CD4-positive, alpha-beta T cell treated with Interleukin-17A for 1 hour (primary cell): Measurements from ENCODE around the gene TAS2R19.
"Not testable (repeated sequence)": the region's sequence is repeated elsewhere in the genome, so short reads cannot be mapped to it uniquely, and the experiment has no call there.

Source experiments
- DNase-seq: peaks from one replicate; pipeline ENCODE4 v3.0.0-alpha.2; 2020

Gene TAS2R19, protein sequence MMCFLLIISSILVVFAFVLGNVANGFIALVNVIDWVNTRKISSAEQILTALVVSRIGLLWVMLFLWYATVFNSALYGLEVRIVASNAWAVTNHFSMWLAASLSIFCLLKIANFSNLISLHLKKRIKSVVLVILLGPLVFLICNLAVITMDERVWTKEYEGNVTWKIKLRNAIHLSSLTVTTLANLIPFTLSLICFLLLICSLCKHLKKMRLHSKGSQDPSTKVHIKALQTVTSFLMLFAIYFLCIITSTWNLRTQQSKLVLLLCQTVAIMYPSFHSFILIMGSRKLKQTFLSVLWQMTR

DNA sequence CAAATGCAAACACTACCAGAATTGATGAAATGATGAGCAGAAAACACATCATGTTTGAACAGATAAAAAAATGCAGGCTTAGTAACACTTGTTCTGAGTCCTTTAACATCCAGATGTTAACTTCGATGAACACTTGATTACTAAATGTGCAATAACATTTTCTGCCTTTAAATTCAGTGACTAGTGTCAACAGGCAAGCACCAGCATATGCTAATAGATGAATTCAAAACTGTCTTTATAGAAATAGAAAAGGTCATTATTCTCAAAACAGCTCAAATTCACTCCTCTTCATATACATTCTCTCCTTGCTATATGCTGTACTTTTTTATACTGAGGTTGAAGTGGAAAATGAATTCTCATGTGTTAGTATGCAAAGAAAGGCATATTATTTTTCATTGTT lies at the start of gene TAS2R19:
Gene TAS2R19 (minus strand): TSS at position 101 of the 400 bp plus-strand sequence. CDS start 49 bp downstream, at position 52.
- DNase-seq: no peak

DNA sequence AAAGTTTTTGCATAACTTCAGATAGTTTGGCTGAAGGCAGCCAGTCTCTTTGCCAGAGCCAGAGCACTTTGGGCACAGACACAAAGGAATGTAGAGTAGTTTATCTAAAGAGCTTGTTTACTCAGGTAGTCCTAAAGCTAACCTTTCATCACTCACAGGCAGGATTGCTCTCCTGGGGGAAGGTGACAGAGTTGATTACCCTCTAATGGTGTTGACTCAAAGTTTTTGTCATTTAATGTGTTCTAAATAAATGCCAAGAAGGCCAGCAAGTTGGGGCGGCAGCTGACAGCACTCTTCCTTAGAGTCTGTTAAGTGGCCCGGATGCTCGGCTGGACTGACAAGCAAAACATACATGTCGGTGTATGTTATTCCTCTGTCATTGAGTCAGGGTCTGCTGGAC lies 49.0 kb upstream of the TAS2R19 start:
- DNase-seq: no peak

DNA sequence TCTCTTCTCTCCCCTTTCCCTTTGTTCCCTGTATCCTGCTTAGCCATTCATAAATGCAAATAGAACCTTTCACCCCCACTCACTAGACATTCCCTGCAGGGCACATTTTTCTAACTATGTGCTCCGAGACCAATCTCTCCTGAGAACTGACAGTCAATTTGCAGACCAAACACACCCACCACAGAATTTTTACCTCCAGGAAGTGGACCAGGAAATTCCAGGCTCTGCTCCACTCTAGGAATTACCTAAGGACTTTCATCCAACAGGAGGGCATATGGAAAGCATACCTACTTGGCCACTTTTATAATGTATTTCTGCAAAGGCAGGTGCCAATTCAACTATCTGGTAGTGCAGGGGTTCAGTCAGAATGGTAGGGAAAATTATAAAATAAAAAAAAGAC lies 48.6 kb upstream of the TAS2R19 start:
- DNase-seq: no peak

DNA sequence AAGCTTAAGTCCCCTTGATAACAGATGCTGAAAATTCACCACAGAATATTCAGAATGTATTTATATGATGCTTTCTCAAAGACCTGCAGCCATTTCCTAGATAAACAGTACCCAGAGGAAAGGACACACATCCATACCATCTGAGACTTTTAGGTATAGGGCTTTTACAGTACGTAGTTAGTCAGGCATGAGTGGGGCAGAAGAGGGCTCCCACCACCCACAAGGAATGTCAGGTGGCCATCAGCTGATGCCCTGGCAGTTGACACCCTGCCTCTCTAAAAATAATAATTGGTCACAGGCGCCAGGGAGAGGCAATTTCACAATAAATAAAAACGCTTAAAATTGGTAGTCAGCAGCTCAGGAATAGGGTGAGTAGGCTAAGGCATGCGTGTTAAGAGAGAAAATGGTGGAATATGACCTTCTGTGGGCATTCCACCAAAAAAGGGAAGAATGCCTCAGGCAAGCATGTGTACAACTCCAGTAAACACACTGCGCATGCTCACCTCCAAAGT lies 47.5 kb upstream of the TAS2R19 start:
- DNase-seq: no peak

DNA sequence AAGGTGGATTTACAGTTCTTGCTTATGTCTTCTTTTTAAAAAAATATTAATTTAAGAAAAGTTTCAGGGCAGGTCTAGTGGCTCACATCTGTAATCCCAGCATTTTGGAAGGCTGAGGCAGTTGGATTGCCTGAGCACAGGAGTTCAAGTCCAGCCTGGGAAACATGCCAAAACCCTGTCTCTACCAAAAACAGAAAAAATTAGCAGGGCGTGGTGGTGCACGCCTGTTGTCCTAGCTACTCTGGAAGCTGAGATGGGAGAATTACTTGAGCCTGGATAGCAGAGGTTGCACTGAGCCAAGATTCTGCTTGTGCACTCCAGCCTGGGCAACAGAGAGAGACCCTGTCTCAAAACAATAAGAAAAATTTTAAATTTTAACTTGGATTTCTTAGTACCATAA lies 45.1 kb upstream of the TAS2R19 start:
- no peak for DNase-seq

DNA sequence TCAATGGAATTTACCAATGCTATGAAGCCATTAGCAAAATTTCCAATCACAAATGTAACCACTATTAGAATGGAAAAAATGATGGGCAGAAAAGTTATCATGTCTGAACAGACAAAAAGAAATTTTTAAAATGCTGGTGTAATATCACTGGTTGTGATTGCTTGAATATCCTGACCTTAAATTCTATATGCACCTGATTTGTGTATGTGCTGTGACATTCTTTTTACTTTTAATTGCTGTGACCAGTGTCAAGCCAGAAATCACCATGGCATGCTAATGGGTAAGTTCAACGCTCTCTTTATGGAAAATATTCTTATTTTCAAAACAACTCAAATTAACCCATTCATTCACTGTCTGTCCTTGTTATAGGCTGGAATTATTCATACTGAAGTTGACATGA lies 39.8 kb upstream of the TAS2R19 start, which contains the start of gene TAS2R46:
Gene TAS2R46 (minus strand): TSS at position 101 of the 400 bp plus-strand sequence. CDS start 0 bp downstream, at position 101.
- not testable (repeated sequence) for DNase-seq

DNA sequence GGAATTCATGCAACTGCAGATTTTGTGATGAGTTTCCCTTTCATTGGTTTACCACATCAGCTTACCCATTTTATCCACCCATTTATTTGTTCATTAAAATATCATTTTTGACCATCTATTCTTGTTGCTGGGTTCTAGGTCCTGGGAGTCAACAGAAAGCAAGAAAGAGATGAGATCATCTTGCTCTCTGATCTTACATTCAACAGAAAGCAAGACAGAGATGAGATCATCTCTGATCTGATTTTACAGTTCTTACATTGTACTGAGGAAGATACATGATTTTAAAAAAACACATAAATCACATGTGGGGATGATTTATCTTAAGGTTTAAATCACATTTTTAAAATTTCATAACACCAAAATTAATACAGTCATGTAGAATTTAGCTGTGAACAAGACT lies 37.4 kb upstream of the TAS2R19 start:
- DNase-seq: no peak

DNA sequence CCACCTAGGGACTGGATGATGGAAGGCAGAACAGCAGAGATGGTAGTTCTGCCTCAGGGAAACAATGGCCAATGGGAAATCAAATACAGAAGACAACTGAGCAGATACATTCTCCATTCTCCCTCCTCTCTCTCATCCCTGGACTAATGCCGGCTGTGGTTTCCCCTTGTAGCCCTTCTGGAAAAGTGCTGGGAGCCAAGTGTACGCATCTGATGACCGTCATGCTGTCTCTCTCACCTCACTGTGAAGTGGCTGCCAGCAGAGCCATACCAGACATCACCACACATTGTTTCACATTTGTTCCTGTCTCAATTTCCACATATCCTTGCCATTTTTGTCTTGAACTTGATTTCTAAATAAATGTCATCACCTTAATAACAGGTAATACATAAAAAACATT lies 36.6 kb upstream of the TAS2R19 start:
- DNase-seq: no peak

DNA sequence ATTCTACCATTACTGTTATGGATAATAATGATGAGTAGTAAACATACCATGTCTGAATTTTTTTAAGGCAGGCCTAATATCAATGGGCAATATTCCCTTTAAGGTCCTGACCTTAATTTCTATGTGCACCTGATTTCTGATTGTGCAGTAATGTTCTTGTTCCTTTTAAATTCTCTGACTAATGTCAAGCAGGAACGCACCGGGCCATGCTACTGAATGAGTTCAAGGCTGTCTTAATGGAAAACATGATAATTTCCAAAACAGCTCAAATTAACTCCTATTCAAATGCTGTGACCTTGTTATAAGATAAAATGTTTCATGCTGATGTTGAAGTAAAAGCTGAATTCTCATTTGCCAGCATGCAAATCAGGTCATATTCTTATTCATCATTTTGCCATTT lies 32.9 kb upstream of the TAS2R19 start:
- DNase-seq: no peak

DNA sequence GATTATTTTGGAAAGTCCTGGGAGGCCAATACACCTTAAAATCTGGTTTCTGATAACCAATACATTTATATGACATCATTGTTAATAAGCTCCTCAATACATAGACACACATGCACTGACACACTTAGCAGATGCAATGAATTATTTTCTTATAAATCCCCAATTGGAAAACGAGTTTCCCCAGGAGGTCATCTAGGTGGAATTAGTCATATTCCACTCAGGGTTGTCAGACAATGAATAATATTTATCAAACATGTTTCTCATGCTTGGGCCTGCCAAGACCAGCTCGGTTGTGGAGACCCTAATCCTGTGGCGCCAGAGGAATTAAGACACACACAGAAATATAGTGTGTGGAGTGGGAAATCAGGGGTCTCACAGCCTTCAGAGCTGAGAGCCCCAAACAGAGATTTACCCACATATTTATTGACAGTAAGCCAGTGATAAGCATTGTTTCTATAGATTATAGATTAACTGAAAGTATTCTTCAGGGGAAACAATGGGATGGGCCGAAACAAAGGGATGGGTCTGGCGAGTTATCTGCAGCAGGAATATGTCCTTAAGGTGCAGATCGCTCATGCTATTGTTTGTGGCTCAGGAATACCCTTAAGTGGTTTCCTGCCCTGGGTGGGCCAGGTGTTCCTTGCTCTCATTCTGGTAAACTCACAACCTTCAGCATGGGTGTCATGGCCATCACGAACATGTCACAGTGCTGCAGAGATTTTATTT lies 27.5 kb upstream of the TAS2R19 start:
- DNase-seq: not testable (repeated sequence)

DNA sequence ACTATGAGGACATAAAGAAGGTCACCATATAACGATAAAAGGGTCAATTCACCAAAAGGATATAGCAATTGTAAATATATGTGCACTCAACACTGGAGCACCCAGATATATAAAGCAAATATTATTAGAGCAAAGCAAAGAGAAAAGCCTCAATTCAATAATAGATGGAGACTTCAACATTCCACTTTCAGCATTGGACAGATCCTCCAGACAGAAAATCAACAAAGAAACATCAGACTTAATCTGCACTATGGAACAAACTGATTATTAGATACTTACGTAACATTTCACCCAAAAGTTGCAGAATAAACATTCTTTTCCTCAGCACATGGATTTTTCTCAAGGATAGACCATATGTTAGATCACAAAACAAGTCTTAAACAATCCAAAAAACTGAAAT lies 18.9 kb upstream of the TAS2R19 start:
- not testable (repeated sequence) for DNase-seq

DNA sequence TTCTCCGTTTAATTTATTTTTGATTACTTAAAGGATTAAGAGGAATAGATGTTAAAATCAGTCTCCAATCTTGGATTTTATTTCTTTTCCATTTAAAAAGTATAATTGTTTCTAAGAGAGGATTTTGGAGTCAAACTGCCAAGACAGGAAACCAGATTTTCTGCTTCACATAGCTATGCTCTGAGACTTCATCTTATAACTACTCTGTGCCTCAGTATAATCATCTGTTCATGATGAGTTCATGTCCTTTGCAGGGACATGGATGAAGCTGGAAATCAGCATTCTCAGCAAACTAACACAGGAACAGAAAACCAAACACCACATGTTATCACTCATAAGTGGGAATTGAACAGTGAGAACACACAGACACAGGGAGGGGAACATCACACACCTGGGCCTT lies 17.7 kb upstream of the TAS2R19 start:
- no peak for DNase-seq

DNA sequence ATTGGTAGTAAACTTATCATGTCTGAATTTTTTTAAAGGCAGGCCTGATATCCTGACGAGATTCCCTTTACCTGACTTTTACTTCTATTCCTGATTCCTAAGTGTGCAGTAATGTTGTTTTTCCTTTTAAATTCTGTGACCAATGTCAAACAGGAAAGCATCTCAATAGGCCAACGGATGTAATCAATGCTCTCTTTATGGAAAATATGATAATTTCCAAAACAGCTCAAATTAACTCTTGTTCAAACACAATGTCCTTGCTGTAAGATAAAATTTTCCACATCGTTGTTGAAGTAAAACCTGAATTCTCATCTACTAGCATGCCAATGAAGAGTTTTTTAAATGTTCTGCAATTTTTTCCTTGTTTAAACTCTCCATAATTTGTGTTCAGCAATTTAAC lies 16.8 kb upstream of the TAS2R19 start:
- DNase-seq: no peak

DNA sequence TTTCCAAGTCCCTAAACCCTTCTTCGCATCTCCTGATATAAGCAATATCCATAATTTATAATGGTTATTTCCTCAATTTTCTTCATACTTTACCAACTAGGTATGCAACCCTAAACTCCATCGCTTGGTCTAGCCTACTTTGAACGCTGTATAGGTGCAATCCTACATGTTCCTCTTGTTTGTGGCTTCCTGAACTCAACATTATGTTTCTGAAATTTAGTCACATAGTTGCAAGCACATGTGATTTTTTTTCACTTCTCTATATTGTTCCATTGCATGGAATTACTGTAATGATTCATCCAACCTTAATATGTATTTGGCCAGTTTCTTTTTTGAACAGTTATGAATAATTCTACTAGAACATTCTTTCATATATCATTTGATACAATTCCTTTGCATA lies 11.5 kb upstream of the TAS2R19 start:
- not testable (repeated sequence) for DNase-seq

DNA sequence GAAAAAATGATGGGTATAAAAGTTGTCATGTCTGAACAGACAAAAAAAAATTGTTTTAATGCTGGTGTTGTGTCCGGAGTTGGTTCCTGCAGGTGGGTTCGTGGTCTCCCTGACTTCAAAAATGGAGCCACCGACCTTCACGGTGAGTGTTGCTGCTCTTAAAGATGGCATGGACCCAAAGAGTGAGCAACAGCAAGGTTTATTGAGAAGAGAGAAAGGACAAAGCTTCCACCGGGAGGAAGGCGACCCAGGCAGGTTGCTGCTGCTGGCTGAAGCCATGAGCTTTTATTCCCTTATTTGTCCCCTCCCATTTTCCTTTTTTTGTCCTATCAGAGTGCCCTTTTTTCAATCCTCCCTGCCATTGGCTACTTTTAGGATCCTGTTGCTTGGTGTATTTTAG lies 8.9 kb upstream of the TAS2R19 start, which contains the start of gene TAS2R31:
Gene TAS2R31 (minus strand): TSS at position 101 of the 400 bp plus-strand sequence. CDS start 72 bp downstream, at position 29.
- no peak for DNase-seq

DNA sequence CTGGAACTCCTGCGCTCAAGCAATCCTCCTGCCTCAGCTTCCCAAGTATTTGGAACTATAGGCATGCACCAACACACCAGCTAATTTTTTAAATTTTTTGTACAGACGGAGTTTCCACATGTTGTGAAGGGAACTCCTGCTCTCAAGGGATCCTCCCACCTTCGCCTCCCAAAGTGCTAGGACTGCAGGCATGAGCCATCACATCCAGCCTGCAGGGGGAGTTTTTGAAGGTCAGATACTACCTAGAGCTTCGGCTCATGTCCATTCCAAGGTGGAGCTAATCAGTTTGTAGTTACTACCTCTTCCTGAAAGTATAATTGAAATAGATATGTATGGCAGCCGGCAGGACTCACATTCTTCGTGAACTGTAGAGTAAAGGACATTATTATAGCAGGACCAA lies 3.7 kb upstream of the TAS2R19 start:
- DNase-seq: no peak

DNA sequence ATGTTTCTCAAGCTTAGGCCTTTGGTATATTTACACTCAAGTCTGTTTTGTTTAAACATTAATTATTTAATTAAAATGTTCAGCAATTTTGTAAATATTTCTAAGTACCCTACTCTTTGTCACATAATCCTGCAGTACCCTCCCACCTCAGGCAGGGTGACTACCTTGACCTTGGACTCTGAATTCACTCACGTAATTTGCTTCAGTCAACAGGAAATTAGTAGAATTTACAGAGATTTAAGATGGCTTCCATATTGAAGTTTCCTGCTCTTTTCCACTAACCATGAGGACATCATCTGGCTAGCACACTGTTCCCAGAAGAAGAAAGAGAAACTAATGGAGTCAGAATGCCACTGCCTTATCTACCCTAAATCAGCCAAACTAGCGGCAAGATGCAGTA lies 967 bp upstream of the TAS2R19 start:
- DNase-seq: no peak

DNA sequence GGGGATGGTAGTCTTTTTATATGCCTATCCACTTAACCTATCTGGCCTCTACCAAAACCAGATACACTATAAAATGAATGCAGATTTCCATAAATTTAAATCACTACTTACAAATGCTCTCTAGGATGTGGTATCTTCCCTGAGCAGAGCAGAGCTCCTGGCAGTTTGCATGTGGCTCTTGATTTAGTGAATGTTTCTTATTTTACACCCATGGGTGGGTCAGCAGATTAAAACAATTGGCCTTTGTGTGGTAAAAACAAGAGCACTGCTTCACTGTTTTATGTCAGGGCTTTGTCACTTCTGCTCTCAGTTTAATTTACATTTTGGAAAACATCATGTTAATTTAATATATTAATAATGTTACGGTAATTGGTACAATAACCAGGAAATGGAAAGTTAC lies 5.5 kb downstream of the TAS2R19 start:
- no peak for DNase-seq

DNA sequence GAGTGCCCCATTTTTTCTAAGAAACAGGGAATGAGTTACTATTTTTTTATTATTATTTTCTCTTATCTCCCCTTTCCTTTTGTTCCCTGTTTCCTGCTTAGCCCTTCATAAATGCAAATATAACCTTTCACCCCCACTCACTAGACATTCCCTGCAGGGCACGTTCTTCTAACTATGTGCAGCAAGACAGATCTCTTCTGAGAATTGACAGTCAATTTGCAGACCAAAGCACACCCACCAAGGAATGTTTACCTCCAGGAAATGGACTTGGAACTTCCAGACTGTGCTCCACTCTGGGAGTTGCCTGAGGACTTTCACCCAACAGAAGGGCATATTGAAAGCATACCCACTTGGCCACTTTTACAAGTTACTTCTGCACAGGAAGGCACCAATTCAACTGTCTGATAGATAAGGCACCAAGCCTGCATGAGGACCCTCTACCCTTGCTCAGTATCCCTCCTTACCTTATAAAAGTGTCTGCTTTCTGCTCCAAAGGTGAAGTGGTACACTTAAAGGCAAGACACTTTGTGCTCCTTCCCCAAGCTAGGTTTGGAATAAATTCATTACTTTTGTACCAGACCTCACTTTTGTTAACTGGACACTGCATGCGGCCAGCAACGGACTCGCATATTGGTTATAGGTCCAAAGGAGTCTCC lies 6.5 kb downstream of the TAS2R19 start:
- DNase-seq: no peak

DNA sequence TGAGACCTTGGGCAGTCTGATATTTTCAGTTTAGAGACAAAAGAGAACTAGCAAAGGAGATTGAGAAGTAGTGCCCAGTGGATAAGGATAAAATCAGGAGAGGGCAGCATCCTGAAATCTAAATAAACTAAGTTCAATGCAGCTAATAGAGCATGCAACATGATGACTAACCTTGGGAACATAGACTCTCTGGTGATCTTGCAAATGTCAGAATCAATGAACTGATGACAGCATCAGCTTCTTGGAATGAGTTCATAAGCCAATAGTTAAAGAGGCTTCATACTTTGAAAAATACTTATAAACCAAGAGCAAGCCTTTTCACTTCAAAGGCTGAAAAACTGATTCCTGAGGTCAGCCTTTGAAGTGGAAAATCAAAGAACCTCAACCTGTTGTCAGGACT lies 8.2 kb downstream of the TAS2R19 start:
- DNase-seq: no peak

DNA sequence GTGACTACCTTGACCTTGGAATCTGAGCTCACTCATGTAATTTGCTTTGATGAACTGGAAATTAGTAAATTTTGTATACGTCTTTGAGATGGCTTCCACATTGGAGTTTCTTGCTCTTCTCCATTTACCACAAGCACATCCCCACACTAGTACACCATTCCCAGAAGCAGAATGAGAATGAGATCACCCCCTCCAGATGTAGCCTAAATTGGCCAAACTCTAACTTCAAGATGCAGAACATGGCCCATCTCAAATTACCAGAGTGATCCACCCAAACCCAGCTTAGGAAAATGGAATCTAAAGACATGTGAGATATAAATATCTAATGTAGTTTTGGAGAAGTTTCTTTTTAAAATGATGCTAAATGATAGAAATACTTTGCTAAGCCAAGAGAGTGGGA lies 14.8 kb downstream of the TAS2R19 start:
- DNase-seq: no peak

DNA sequence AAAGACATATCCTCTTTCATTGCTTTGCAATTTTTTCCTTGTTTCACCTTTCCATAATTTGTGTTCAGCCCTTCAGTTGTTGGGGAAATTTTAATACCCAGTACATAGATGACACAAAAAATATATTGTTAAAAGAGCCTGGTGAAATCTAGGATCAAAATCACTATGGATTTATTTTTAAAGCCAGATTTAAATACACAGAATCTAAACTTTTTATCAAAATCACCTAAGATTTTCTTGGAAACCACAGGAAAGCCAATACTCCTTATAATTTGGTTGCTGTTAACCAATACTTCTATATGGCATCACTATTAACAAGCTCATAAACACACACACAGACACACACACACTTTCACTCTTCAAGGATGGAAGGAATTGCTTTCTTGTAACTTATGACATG lies 24.2 kb downstream of the TAS2R19 start, which contains the start of gene TAS2R20:
Gene TAS2R20 (minus strand): TSS at position 101 of the 400 bp plus-strand sequence. CDS start 429 bp downstream, outside the sequence.
- no peak for DNase-seq

DNA sequence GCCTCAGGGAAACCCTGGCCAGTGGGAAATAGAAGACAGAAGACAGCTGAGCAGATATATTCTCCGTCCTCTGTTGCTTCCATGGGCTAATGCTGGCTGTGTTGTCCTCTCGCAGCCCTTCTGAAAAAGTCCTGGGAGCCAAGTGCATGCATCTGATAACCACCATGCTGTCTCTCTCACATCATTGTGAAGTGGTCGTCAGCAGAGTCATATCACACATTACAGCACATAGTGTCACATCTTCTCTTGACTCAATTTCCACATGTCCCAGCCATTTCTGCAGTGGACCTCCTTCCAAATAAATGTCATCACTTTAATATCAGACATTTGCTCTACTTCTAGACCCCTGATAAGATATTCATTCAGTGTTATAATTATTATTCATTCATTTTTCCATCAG lies 28.1 kb downstream of the TAS2R19 start:
- DNase-seq: no peak
